HT-29 (cell line): ENCODE results near the gene SMIM8. TPM values are rescaled to one million over a fixed set of nuclear protein-coding genes. Genes with fewer than 3 reads are reported as not detected.
A peak's percentile ranks its signal among the peaks of the same experiment; 100 is the strongest.
"Not testable (repeated sequence)": the region's sequence is repeated elsewhere in the genome, so short reads cannot be mapped to it uniquely, and the experiment has no call there.

Source experiments
- DNase-seq: peaks from one replicate; pipeline ENCODE4 v3.0.0-alpha.2; 2015; ENCODE audit warnings: low spot score
- total RNA-seq: library from RNA; depleted of rRNA; stranded (reverse); fragments of >200 nt; shearing (Covaris generic); gene quantifications from 2 replicates; pipeline ENCODE4 v1.2.3, GENCODE V29; 2014; rRNA removed

SMIM8 gene, protein sequence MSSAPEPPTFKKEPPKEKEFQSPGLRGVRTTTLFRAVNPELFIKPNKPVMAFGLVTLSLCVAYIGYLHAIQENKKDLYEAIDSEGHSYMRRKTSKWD
- total RNA-seq: 1.2 and 1.5 TPM in 2 replicates

GRCh38 chr6:87322304-87323212, at the start of gene SMIM8:
TSS of gene SMIM8 (plus strand) at chr6:87322588. CDS start at chr6:87337032, 14,444 bp downstream.
- peak; percentile 88 for DNase-seq

DNA sequence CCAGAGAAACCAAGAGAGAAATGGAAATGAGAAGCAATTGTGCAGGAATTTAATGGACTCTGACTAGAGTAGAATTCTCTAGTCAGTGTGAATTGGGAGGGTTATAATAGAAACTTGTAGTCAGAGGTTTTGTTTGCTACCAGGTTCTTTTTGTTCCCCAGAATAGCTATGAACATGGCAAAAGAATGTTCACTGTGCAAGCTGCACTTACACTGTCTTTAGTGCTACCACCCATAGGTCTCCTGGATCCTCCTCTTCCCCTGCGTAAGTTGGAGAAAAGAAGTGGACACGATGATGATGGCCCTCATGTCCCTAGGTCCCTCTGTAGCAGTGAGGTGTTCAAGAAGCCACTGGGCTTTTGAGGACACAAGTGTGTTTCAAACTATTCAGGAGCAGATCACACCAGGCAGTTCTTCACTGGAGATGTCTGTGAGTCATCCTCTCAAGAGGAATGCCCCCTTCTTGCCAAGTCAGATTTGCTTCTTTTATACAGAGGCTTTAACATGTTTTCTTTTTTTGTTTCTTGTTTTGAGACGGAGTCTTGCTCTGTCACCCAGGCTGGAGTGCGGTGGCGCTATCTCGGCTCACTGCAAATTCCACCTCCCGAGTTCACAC, 47.6 kb upstream of the SMIM8 start:
- no peak for DNase-seq

DNA sequence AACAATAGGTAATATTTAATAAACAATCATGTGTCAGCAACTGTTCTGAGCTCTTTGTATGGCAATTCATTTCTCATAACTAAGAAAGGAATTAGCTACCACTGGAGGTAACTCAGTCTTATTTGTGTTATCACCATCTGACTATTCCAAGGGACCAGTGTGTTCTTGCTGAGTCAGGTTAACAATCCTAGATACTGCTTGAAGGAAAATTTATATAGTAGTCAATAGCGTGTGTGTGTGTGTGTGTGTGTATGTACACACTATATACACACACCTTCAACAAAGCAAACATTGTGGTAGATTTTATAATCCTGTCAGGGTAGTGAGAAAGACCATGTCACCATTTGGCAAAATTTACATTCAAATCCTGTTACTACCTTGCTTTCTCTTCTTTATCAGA, 45.8 kb upstream of the SMIM8 start:
- no peak for DNase-seq

DNA sequence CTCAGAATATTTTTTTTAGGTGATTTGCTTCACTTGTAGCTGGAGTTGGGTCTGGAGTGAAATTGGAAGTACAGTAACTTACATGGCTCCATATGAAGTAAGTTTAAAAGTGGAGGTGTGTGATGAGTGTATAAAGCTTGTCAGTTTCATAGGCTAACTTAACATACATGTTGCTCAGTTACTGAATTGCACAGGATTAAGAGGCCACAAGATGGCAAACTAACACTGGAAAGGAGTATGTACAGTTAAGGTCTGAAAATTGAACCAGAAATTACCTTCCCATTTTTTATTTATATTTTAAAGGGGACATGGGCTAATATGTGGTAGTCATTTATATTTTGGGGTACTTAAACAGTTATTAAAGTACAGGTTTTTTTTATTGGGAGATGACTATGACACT, 45.3 kb upstream of the SMIM8 start:
- DNase-seq: peak; percentile 42

DNA sequence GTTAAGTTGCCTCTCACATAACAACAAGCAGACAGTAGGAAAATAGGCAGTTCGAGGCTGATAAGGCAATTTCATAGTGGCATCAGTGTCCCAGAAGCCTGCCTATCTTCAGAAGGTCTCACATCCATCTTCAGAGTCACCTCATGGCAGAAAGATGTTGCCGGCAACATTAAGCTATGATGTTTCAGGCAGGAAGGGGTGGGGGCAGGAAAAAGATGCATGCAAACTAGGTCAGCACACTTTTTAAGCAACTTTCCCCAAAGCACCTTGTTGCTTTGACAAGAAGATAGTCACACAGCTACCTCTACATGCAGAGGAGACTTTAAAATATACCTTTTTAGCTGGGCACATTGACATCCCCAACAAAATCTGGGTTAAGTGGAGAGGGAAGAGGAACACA, 43.2 kb upstream of the SMIM8 start:
- no peak for DNase-seq

- no peak for DNase-seq
These were observed 41.0 kb upstream of the SMIM8 start for GRCh38 chr6:87281426-87281825.

- DNase-seq: no peak
These were observed 39.6 kb upstream of the SMIM8 start for GRCh38 chr6:87282743-87283142.

DNA sequence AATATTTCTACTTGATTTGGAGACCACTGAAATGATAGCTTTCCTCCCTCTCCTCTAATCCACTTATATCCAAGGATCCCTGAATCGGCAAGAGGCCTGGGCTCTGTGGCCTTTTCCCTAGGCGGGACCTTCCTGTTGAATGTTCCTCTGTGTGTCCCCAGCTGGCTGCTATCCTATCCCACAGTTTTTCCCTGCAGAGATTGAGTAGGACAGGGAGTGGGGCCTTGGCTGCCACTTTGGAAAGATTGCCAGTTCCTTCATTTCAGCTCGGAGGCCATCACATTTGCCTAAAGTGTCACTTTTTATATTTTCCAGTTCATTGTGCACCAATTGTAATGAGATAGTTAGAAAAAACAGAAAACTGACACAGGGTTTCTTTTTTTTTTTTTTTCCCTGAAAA, 38.9 kb upstream of the SMIM8 start:
- no peak for DNase-seq

DNA sequence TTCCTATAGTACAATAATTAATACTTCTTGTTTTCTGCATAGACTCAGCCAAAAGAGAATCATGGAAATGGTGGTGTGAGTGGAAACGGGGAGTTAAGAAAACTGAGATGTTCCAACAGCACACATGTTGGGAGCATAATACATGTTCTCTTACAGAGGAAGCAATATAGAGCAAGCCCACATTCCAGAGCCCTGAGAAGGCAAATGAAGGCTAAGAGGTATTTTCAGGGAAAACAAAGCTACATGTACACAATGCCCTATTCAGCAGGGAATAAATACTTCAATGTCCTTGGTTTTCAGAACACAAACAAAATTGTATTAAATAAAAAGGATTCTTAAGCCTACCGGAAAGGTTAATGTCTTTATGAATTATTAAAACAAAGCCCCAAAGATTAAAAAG, 35.1 kb upstream of the SMIM8 start:
- no peak for DNase-seq

DNA sequence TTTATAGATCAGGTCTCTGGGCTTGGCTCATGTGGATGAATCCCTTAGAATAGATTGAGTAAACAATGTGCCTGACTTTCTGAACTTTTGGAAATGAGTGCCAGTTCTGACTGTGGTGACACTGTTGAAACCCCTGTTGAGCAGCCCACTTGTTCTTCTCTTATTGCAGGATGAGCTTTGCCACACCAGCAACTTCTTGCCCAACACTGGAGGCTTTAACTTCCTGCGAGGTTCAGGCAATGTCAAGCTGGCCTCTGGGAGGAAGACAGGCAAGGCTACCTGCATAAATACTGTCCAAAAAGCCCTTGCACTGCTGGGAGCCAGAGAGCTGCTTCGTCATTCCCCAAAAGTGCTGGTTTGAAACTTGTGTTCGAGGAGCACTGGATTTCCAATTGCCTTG, 32.8 kb upstream of the SMIM8 start:
- no peak for DNase-seq

DNA sequence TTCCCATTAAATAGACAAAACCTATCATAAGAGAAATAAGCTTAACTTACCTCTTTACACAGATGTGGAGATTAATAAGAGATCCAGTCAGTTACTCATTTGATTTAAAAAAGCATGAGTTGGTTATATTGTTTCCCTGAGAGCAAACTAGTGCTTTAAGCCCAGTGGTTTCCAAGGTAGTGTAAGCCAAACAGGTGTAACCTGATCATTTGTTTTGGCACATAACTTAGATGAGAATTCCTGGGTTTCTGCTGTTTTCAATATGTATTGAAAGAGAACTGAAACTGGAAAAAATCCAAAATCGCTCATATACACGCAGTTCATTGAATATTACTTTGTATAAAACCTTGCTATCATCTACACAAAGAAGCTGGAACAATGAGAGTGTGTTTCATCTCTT, 30.5 kb upstream of the SMIM8 start:
- no peak for DNase-seq

- DNase-seq: no peak
These were observed 28.9 kb upstream of the SMIM8 start for GRCh38 chr6:87293526-87293925.

DNA sequence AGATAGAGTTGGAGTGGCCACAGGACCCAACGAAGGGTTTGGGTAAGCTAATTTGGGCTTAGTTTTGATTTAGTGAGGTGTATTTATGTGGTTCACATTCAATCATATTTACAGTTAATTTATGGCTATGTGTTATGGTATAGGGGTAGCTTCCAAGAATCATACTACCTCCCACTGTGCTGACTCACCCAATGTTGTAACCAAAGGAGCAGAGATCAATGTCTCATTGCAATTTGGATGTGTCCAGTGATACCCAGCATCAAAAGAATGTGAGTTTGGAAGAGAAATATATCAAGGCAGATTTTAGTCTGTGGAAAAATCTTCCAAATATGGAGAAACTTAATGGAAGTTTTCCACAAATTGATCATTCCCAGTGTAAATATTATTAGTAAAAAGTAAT, 25.3 kb upstream of the SMIM8 start:
- no peak for DNase-seq

DNA sequence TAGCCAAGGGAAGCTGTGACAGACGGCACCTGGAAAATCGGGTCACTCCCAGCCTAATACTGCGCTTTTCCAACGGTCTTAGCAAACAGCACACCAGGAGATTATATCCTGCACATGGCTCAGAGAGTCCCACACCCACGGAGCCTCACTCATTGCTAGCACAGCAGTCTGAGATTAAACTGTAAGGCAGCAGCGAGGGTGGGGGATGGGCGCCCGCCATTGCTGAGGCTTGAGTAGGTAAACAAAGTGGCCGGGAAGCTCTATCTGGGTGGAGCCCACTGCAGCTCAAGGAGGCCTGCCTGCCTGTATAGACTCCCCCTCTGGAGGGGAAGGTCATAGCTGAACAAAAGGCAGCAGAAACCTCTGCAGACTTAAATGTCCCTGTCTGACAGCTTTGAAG, 21.1 kb upstream of the SMIM8 start:
- DNase-seq: not testable (repeated sequence)

GRCh38 chr6:87308970-87309369, 13.4 kb upstream of the SMIM8 start:
- no peak for DNase-seq

GRCh38 chr6:87312860-87313259, 9.5 kb upstream of the SMIM8 start:
- DNase-seq: no peak

- DNase-seq: no peak
These were observed 7.3 kb upstream of the SMIM8 start for GRCh38 chr6:87315071-87315470.

GRCh38 chr6:87319271-87319987, 3.0 kb upstream of the SMIM8 start:
- DNase-seq: no peak

- not testable (repeated sequence) for DNase-seq
These were observed 1.5 kb downstream of the SMIM8 start for GRCh38 chr6:87323880-87324279.

- no peak for DNase-seq
These were observed 8.6 kb downstream of the SMIM8 start for GRCh38 chr6:87330961-87331360.

DNA sequence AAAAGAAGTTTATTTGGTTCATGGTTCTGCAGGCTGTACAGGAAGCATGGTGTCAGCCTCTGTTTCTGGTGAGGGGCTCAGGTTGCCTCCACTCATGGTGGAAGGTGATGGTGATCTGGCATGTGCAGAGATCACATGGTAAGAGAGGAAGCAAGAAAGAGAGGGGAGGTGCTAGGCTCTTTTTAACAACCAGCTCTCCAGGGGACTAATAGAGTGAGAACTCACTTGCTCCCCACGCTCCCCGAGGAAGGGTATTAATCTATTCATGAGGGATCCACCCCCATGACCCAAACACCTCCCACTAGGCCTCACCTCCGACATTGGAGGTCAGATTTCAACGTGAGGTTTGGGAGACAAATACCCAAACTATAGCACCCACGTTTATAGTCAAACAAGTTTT, 10.6 kb downstream of the SMIM8 start:
- no peak for DNase-seq

DNA sequence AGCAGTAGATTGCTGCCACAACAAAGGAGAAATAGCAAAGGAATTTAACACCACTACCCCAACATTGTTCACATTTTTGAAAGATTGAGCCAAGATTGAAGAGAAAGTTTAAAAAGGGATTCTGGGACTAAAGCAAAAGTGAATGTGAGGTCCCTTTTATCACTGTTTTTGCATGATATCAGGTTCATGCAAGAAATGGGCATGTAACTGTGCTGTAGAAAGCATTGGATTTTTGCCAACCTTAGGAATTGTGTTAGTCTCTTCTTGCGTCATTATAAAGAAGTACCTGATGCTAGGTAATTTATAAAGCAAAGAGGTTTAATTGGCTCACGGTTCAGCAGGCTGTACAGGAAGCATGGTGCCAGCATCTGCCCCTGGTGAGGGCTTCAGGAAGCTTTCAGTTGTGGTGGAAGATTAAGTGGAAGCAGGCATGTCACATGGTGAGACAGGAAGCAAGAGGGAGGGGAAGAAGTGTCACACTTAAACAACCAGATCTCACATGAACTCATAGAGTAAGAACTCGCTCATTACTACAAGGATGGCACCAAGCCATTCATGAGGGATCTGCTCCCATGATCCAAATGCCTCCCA, 11.3 kb downstream of the SMIM8 start:
- DNase-seq: no peak
